HG02885 (cell line): Measurements from ENCODE around the gene VRK1.

Experiments used
- ATAC-seq: cut with Tn5 transposase; IDR thresholded peaks from one replicate; pipeline ENCODE4 v1.9.1; 2021; ENCODE audit warnings: mild to moderate bottlenecking; ENCODE audit not compliant: unreplicated experiment, poor library complexity

VRK1 gene

GRCh38 chr14:96790186-96790585 is 7.0 kb upstream of the VRK1 start:
- no peak for ATAC-seq

GRCh38 chr14:96790706-96791105 is 6.5 kb upstream of the VRK1 start:
- no peak for ATAC-seq

- no peak for ATAC-seq
These were observed 5.2 kb upstream of the VRK1 start for GRCh38 chr14:96792003-96792402.

- ATAC-seq: no peak
These were observed 4.6 kb upstream of the VRK1 start for GRCh38 chr14:96792591-96792990.

DNA sequence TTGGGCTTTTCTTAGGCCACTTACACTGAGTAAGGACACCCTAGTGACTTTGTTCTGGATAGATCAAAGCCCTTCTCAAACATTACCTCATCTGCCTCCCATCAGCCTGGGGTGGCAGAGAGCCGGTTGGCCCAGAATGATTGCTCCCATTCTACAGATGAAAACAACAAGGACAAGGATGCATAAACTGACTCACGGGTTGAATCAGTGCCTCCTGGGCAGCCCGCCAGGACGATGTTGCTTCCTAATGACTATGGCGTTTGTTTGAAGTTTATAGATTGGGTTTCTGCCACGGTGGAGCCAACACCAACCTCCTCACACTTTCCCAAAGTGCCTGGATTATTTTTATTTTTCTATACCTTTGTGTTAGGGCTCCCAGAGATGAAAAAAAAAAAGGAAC is 3.6 kb upstream of the VRK1 start:
- no peak for ATAC-seq

DNA sequence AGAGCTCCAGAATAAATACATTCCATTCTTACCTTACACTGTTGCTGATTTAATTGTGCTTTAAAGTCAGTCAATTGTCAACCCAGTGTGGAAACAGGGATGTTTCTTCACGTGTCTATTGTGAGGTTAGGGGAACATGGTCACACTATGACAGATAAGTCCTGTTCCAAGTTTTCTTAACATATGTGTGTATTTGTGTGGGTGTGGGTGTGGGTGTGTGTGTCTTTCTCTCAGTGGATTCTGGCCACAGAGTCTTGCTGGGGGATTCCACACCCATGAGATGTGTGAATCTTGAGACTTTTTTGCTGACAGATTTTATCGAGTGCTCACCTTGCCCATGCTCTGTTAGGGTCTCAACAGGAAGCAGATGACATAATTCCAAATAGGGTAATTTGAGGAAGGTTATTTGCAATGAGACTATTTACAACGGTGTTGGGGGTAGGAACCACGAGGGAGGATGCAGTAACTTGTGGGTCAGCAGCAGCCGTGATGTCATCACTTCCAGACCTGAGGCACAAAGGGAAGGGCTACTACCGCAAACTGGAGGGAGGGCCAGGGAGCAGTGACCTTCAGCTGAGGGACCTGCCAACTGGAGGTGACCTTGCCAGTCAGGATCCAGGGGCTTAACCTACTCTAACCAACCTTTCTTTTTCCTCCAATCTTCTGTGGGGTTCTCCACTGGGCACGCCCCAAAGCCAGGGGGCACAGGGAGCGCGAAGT is 1.9 kb upstream of the VRK1 start:
- ATAC-seq: no peak

DNA sequence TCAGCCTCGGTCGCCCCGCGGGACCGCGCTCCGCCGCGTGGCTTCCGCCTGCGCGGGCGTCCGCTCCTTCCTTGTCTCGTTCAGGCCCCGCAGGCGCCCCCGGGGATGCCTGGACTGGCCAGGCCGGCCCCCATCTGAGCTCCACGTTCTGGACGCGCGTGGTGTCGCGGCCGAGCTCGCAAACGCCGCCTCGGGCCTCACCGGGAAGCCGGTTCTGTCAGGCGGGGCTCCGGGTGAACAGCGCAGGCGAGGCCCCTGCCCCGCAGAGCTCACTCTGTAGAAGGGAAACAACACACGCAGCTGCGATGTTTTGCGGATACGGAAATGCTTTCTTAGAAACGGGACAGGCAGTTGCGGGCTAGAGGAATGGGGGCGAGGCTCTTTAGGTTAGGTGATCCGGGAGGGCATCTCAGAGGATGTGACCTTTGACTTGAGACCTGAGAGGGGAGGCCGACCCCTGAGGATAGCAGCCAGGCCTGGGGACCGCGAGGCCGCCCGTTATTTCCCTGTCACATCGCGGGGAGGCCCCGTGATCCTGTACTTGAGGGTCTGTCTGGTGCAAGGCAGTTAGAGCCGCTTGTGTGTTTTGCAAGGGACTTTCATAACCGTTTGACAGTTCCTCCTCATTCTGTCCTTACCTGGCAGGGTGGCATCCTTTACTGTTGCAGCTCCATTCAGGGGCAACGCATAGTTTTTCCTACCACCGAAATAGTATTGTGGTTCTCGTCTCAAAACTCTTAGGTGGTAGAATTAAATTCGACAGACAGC is 584 bp downstream of the VRK1 start:
- peak; percentile 34 for ATAC-seq

DNA sequence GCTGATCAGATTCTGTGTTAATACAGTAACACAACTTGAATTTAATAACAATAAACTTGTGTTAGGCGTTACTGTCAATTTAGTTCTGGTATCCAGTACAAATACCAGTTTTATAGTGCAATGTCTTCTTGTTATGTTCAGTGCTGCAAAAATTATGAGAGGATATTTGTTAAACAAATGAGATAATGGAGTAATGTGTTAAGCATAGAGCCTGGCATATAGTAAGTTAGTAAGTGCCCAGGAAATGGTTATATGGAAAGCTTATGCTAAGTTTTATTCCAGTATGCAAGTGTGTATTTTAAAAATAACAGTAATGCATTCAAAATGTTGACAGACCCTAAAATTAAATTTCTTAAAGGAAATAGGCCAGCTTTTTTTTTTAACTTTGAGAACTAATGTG is 1.8 kb downstream of the VRK1 start:
- ATAC-seq: no peak

GRCh38 chr14:96799489-96800054 is 2.4 kb downstream of the VRK1 start:
- ATAC-seq: no peak

- no peak for ATAC-seq
These were observed 4.7 kb downstream of the VRK1 start for GRCh38 chr14:96801931-96802330.

GRCh38 chr14:96802963-96803362 is 5.8 kb downstream of the VRK1 start:
- ATAC-seq: no peak

DNA sequence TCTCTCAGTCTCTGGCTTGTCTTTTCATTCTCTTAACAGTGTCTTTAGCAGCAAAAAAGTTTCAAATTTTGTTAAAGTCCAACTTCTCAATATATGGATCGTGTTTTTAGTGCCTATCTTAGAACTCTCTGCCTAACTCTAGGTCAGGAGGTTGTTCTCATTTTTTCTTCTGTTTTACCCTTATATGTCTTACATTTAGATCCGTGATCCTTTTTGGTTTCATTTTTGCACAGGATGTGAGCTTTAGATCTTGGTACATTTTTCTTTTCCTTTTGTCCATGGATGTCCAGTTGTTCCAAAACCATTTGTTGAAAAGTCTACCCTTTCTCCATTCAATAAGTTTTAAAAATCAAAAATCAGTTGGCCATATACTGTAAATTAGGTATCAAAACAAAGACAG is 6.8 kb downstream of the VRK1 start:
- no peak for ATAC-seq

- no peak for ATAC-seq
These were observed 7.7 kb downstream of the VRK1 start for GRCh38 chr14:96804895-96805294.

- no peak for ATAC-seq
These were observed 8.8 kb downstream of the VRK1 start for GRCh38 chr14:96805956-96806355.

- ATAC-seq: no peak
These were observed 9.7 kb downstream of the VRK1 start for GRCh38 chr14:96806836-96807235.

DNA sequence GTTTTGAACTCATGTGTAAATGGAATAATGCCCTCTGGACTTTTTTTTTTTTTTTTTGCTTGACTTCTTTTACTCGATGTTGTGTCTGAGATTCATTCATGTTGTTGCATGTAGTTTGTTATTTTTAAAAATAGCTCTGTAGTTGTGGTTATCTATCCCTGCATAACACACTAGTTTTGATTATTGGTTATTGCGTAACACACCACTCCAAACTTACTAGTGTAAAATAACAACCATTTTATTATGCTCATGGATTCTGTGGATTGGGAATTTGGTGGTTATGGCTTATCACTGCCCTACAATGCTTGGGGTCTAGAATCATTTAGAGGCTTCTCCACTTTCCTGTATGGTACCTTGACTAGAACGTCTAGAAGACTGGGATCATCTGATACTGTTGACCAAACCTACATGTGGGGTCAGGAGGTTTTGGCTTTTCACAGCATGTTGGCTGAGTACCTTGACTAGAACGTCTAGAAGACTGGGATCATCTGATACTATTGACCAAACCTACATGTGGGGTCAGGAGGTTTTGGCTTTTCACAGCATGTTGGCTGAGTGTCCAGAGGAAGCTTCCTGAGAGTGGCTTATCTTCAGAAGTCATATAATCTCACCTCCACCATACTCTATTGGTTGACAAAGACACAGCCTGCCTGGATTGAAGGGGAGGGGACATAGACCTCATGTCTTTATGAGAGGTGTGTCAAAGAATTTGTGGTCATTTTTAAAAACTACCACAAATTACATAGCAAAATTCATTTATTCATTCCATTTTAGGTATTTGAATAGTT is 11.6 kb downstream of the VRK1 start:
- ATAC-seq: no peak

DNA sequence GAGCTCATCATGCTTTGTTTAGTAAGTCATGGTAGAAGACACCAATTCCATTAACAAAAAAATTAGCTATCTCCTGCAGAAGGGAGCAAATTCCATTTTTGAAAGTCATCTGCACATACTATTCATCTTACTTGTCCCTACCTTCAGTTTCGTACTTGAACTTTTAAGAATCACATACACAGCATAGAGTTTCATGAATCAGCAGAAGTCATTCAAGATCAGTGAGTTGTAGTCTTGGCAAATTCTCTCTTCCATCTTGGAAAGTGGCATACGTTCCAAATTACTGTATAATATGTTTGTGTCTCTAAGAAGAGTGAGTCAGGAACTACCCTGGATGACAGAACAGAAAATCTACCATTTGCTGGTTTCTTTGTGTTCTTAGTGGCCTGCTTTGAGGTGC is 14.1 kb downstream of the VRK1 start:
- ATAC-seq: no peak

- ATAC-seq: peak; percentile 80
These were observed 14.9 kb downstream of the VRK1 start for GRCh38 chr14:96811985-96812667.

GRCh38 chr14:96816281-96816680 is 19.1 kb downstream of the VRK1 start:
- ATAC-seq: no peak
